Endothelial cell of umbilical vein (primary cell): ENCODE results near the gene LITAF. TPM values are rescaled to one million over a fixed set of nuclear protein-coding genes. Genes with fewer than 3 reads are reported as not detected.

Source experiments
- BruUV-seq: library from RNA; stranded (reverse); fragments of 400-500 nt; replicated peaks from 2 replicates; lab custom pipeline; 2021; lab: Mats Ljungman, UMichigan
- CTCF ChIA-PET: fragments of 300-600, 350-600 bp; sonication (Branson Sonifier 250); formaldehyde crosslinking; loops from one replicate; lab custom pipeline; 2021; ENCODE audit warnings: antibody characterized with exemption, inconsistent platforms; lab: Charles Lee
- POLR2A ChIA-PET: fragments of 300-600, 350-600 bp; sonication (Branson Sonifier 250); formaldehyde crosslinking; loops from one replicate; lab custom pipeline; 2021; ENCODE audit warnings: antibody characterized with exemption, inconsistent platforms; lab: Charles Lee
- DNase-seq: peaks from one replicate; pipeline ENCODE4 v3.0.0-alpha.2; 2011; ENCODE audit warnings: low read depth, low spot score
- FAIRE-seq: peaks from 2 replicates; lab custom pipeline; 2011; peaks lifted over from hg19 to GRCh38; lab: Jason Lieb, UNC
- H2AFZ ChIP-seq: 2 replicates; pipeline ENCODE4 v1.6.0; 2012; ENCODE audit warnings: low read depth, low read length, control low read depth, inconsistent platforms
- H3K27ac ChIP-seq: 2 replicates; pipeline ENCODE4 v1.5.1; 2011; ENCODE audit warnings: low read depth, mild to moderate bottlenecking, control low read depth, low read length, moderate library complexity; ENCODE audit not compliant: insufficient read depth
- H3K27me3 ChIP-seq, 2 experiments: 2 replicates each; pipeline versions ENCODE4 v1.6.0 to v1.6.1; 2011; ENCODE audit warnings: low read length in 2 of 2, mixed read lengths in 1 of 2; ENCODE audit not compliant: control insufficient read depth in 2 of 2, insufficient read depth in 2 of 2
- H3K36me3 ChIP-seq, 2 experiments: 2 replicates in 1 of 2; 3 replicates in 1 of 2; pipeline ENCODE4 v1.5.1; 2011; ENCODE audit warnings: low read length in 2 of 2, mild to moderate bottlenecking in 1 of 2, moderate library complexity in 1 of 2; ENCODE audit not compliant: control insufficient read depth in 2 of 2, insufficient read depth in 2 of 2; ENCODE audit errors: extremely low read depth in 1 of 2
- H3K4me1 ChIP-seq: 3 replicates; pipeline ENCODE4 v1.5.1; 2011; ENCODE audit warnings: mild to moderate bottlenecking, low read length; ENCODE audit not compliant: control insufficient read depth, insufficient read depth; ENCODE audit errors: extremely low read depth
- H3K4me2 ChIP-seq: 2 replicates; pipeline ENCODE4 v1.6.1; 2011; ENCODE audit warnings: low read length, control low read depth, mixed read lengths; ENCODE audit not compliant: insufficient read depth
- H3K4me3 ChIP-seq, 3 experiments: fragments of 200-600 bp in 1 of 3; sonication (generic), shearing (Covaris generic) in 1 of 3; replicated peaks in 1 of 3; 2 replicates each; pipeline ENCODE4 v1.5.1; 2011 to 2016; ENCODE audit warnings: control low read depth in 3 of 3, low read length in 3 of 3, mild to moderate bottlenecking in 2 of 3, inconsistent platforms in 1 of 3, low read depth in 1 of 3, moderate library complexity in 1 of 3; ENCODE audit not compliant: insufficient read depth in 1 of 3
- H3K79me2 ChIP-seq: 2 replicates; pipeline ENCODE4 v1.6.0; 2012; ENCODE audit warnings: low read length, inconsistent platforms; ENCODE audit not compliant: control insufficient read depth, insufficient read depth
- H3K9ac ChIP-seq: replicated peaks from 2 replicates; pipeline ENCODE3; 2011; ENCODE audit warnings: low read length, control low read depth; ENCODE audit not compliant: insufficient read depth; ENCODE audit errors: extremely low read depth
- H3K9me1 ChIP-seq: replicated peaks from 3 replicates; pipeline ENCODE4 v1.6.0; 2011; ENCODE audit warnings: mild to moderate bottlenecking, low read length; ENCODE audit not compliant: control insufficient read depth, insufficient read depth; ENCODE audit errors: extremely low read depth
- H3K9me3 ChIP-seq: replicated peaks from 2 replicates; pipeline ENCODE4 v1.5.1; 2012; ENCODE audit warnings: low read length, inconsistent platforms; ENCODE audit not compliant: control insufficient read depth, insufficient read depth
- H4K20me1 ChIP-seq: replicated peaks from 2 replicates; pipeline ENCODE3; 2011; ENCODE audit warnings: mild to moderate bottlenecking, low read length; ENCODE audit not compliant: control insufficient read depth, insufficient read depth; ENCODE audit errors: extremely low read depth
- CTCF ChIP-seq, 2 donors: IDR thresholded peaks; 1 replicate in 1 of 2; 2 replicates in 1 of 2; pipeline ENCODE4 v1.5.1; 2011; ENCODE audit warnings: low read length in 2 of 2, mild to moderate bottlenecking in 2 of 2, moderate library complexity in 2 of 2, control low read depth in 1 of 2, inconsistent platforms in 1 of 2, low read depth in 1 of 2; ENCODE audit not compliant: insufficient read depth in 1 of 2; ENCODE audit errors: extremely low read depth in 1 of 2
- EZH2 ChIP-seq: IDR thresholded peaks from 2 replicates; pipeline ENCODE4 v1.6.1; 2012; ENCODE audit warnings: borderline replicate concordance, low read depth, mild to moderate bottlenecking, moderate library complexity, low read length, inconsistent platforms; ENCODE audit not compliant: severe bottlenecking
- FOS ChIP-seq: IDR thresholded peaks from 2 replicates; pipeline ENCODE4 v1.6.1; 2011; ENCODE audit warnings: mild to moderate bottlenecking, low read length, moderate library complexity, borderline replicate concordance; ENCODE audit not compliant: insufficient read depth
- GATA2 ChIP-seq: IDR thresholded peaks from 2 replicates; pipeline ENCODE4 v1.7.0; 2011; ENCODE audit warnings: low read depth, mild to moderate bottlenecking, moderate library complexity, mixed read lengths, low read length; ENCODE audit not compliant: insufficient read length, insufficient read depth
- JUN ChIP-seq: IDR thresholded peaks from 2 replicates; pipeline ENCODE4 v1.6.1; 2011; ENCODE audit warnings: borderline replicate concordance, low read depth; ENCODE audit not compliant: insufficient read length, insufficient read depth
- MAX ChIP-seq: IDR thresholded peaks from 2 replicates; pipeline ENCODE4 v1.6.1; 2011; ENCODE audit not compliant: insufficient read depth, insufficient read length
- MYC ChIP-seq: IDR thresholded peaks from one replicate; pipeline ENCODE4 v1.6.1; 2011; ENCODE audit warnings: mild to moderate bottlenecking, low read depth, low read length
- POLR2A ChIP-seq: IDR thresholded peaks from 2 replicates; pipeline ENCODE4 v1.6.1; 2012; ENCODE audit warnings: low read depth, mild to moderate bottlenecking, control low read depth, low read length
- POLR2AphosphoS5 ChIP-seq: IDR thresholded peaks from 2 replicates; pipeline ENCODE4 v1.6.1; 2012; ENCODE audit warnings: low read depth, mild to moderate bottlenecking, control low read depth, low read length, moderate library complexity; ENCODE audit not compliant: insufficient read depth
- dilution Hi-C: fragments of 300-500 bp; cut with MboI; formaldehyde crosslinking; loops from one replicate; pipeline ENCODE4 v1.15.0; 2019; ENCODE audit warnings: low sequenced_read_pairs; ENCODE audit not compliant: extremely low pct_ligation_motif_present
- intact Hi-C: fragments of 100-400 bp; cut with micrococcal nuclease; formaldehyde crosslinking; loops from one replicate; pipeline ENCODE4 v1.10.0; 2022
- polyA plus RNA-seq, 4 experiments: library from polyadenylated mRNA; depleted of rRNA in 3 of 4; stranded (reverse) in 3 of 4; unstranded in 1 of 4; fragments of >200 nt; gene quantifications; 2 replicates each; pipeline versions ENCODE4 v1.2.1 to v1.2.3, GENCODE V29; 2011 to 2012; ENCODE audit warnings: missing spikeins in 1 of 4
- total RNA-seq: library from RNA; stranded (reverse); gene quantifications from 2 replicates; pipeline ENCODE4 v1.2.3, GENCODE V29; 2021

Gene LITAF
- total and polyA plus RNA-seq, 2 donors (not counting 3 experiments of a cell fraction or from before 2014, with no cell fraction given) = 15.2 to 27.2 TPM

GRCh38 chr16:11520442-11520841, 66.3 kb downstream of the LITAF start:
- Histone ChIP-seq H2AFZ (no peak overlapping the region), H3K4me1 (no peaks in the 10 kb centered on the region), H3K36me3 (no peaks in the 10 kb centered on the region), H3K27me3 (no peaks in the 10 kb centered on the region), H3K4me3 (no peak overlapping the region), H3K27ac (no peak overlapping the region), H3K9me3 (no peaks in the 10 kb centered on the region), H3K9ac (no peak overlapping the region), H3K79me2 (no peaks in the 10 kb centered on the region), H4K20me1 (no peaks in the 10 kb centered on the region), H3K4me2 (no peak overlapping the region), H3K9me1 (no peaks in the 10 kb centered on the region)
- no peak for TF ChIP-seq POLR2A
- TF ChIP-seq POLR2AphosphoS5 = no peak
- no peak for TF ChIP-seq MAX
- TF ChIP-seq JUN = no peak
- TF ChIP-seq GATA2 = no peak
- no peak for DNase-seq
- ChIA-PET POLR2A (no interaction called here), CTCF (interaction anchor here (3.5 kb wide), 1 partner anchor 11 kb away, joined by 30 read pairs; no protein-coding TSS in a partner anchor)
- intact Hi-C loops (no loop called here), dilution Hi-C loops (no loop called here)
- no peak for FAIRE-seq
- BruUV-seq = no TSS peak

- TF ChIP-seq GATA2 (no peak), EZH2 (no peak), CTCF (IDR thresholded peaks at IDR 0.05; ENCODE audit: extremely low read depth in 1 of 2, insufficient read depth in 1 of 2, low read depth in 1 of 2, low read length in 2 of 2) (no peak), POLR2A (no peak), MYC (no peak), POLR2AphosphoS5 (no peak), MAX (no peak), JUN (no peak), FOS (no peak)
- Histone ChIP-seq H3K4me1 (no peaks in the 10 kb centered on the region), H3K36me3 (no peaks in the 10 kb centered on the region), H3K9me3 (no peaks in the 10 kb centered on the region), H4K20me1 (no peaks in the 10 kb centered on the region), H3K27me3 (no peaks in the 10 kb centered on the region), H3K27ac (no peak overlapping the region), H2AFZ (no peak overlapping the region), H3K79me2 (no peaks in the 10 kb centered on the region), H3K9ac (no peak overlapping the region), H3K9me1 (no peaks in the 10 kb centered on the region), H3K4me3 (no peak overlapping the region), H3K4me2 (no peak overlapping the region)
- no peak for DNase-seq
- no TSS peak for BruUV-seq
- POLR2A ChIA-PET = no interaction called here
- intact Hi-C loops = no loop called here
- dilution Hi-C loops = no loop called here
- no peak for FAIRE-seq
- CTCF ChIA-PET = interaction anchor here (2.0 to 5.6 kb wide), 2 partner anchors 14 to 21 kb away, joined by 5 to 31 read pairs; no protein-coding TSS in a partner anchor
Measured at GRCh38 chr16:11517961-11518360, 68.8 kb downstream of the LITAF start.
